HG03103 (cell line): ENCODE data around the gene COLQ.
"Not testable (repeated sequence)": the region's sequence is repeated elsewhere in the genome, so short reads cannot be mapped to it uniquely, and the experiment has no call there.

Source experiments
- ATAC-seq: cut with Tn5 transposase; IDR thresholded peaks from one replicate; pipeline ENCODE4 v1.9.1; 2021; ENCODE audit warnings: low read depth; ENCODE audit not compliant: unreplicated experiment

The COLQ gene

GRCh38 chr3:15521573-15521965, at the start of gene COLQ:
TSS of gene COLQ (minus strand) at chr3:15521706. CDS start at chr3:15521625, 81 bp downstream.
- ATAC-seq: no peak

- ATAC-seq: no peak
Observed at GRCh38 chr3:15563190-15563589, 41.7 kb upstream of the COLQ start.

GRCh38 chr3:15562560-15562959, 41.1 kb upstream of the COLQ start:
- ATAC-seq: no peak

- no peak for ATAC-seq
Observed at GRCh38 chr3:15558581-15558980, 37.1 kb upstream of the COLQ start.

- peak; percentile 49 for ATAC-seq
Observed at GRCh38 chr3:15557511-15557946, 36.0 kb upstream of the COLQ start.

GRCh38 chr3:15556512-15556911, 35.0 kb upstream of the COLQ start:
- ATAC-seq: peak; percentile 88

GRCh38 chr3:15553749-15554148, 32.2 kb upstream of the COLQ start:
- no peak for ATAC-seq

GRCh38 chr3:15551902-15552301, 30.4 kb upstream of the COLQ start:
- ATAC-seq: no peak

GRCh38 chr3:15549846-15550245, 28.3 kb upstream of the COLQ start:
- no peak for ATAC-seq

- ATAC-seq: no peak
Observed at GRCh38 chr3:15542614-15543013, 21.1 kb upstream of the COLQ start.

- no peak for ATAC-seq
Observed at GRCh38 chr3:15541371-15541770, 19.9 kb upstream of the COLQ start.

GRCh38 chr3:15539066-15539465, 17.6 kb upstream of the COLQ start:
- ATAC-seq: no peak

GRCh38 chr3:15538345-15538744, 16.8 kb upstream of the COLQ start:
- ATAC-seq: no peak

- no peak for ATAC-seq
Observed at GRCh38 chr3:15536856-15537255, 15.3 kb upstream of the COLQ start.

- ATAC-seq: no peak
Observed at GRCh38 chr3:15535732-15536131, 14.2 kb upstream of the COLQ start.

- not testable (repeated sequence) for ATAC-seq
Observed at GRCh38 chr3:15532614-15533013, 11.1 kb upstream of the COLQ start.

- no peak for ATAC-seq
Observed at GRCh38 chr3:15531346-15531745, 9.8 kb upstream of the COLQ start.

GRCh38 chr3:15528854-15529537, 7.5 kb upstream of the COLQ start:
- ATAC-seq: no peak

GRCh38 chr3:15527031-15527459, 5.5 kb upstream of the COLQ start:
- no peak for ATAC-seq

- no peak for ATAC-seq
Observed at GRCh38 chr3:15525790-15526189, 4.3 kb upstream of the COLQ start.

- ATAC-seq: no peak
Observed at GRCh38 chr3:15523660-15524417, 2.3 kb upstream of the COLQ start.

GRCh38 chr3:15522016-15522415, 510 bp upstream of the COLQ start:
- ATAC-seq: no peak
